GM23338 (cell line): ENCODE data around the gene LRFN3.

Experiments used
- CREB1 ChIP-seq: fragments of 250-450 bp; sonication (Bioruptor Pico); IDR thresholded peaks from 2 replicates; pipeline ENCODE4 v1.5.0; 2020; ENCODE audit warnings: low read depth, mild to moderate bottlenecking, moderate library complexity
- CTCF ChIP-seq, 2 experiments: fragments of 200-600 bp in 1 of 2; sonication (generic) in 1 of 2; conservative IDR thresholded peaks; 2 replicates each; pipeline versions ENCODE4 v1.5.1 to v1.6.1; 2016 to 2017; ENCODE audit warnings: antibody characterized with exemption in 2 of 2, low read depth in 2 of 2, mild to moderate bottlenecking in 2 of 2, moderate library complexity in 1 of 2
- ETS1 ChIP-seq: IDR thresholded peaks from 2 replicates; pipeline ENCODE4 v1.6.1; 2016; ENCODE audit warnings: antibody characterized with exemption
- EZH2 ChIP-seq: fragments of 200-600 bp; sonication (generic); IDR thresholded peaks from one replicate; pipeline ENCODE4 v1.8.0; 2017; ENCODE audit warnings: antibody characterized with exemption, mild to moderate bottlenecking, low read depth; ENCODE audit not compliant: unreplicated experiment
- EZH2phosphoT487 ChIP-seq: fragments of 200-600 bp; sonication (generic); IDR thresholded peaks from one replicate; pipeline ENCODE4 v1.8.1; 2018; ENCODE audit warnings: antibody characterized with exemption; ENCODE audit not compliant: unreplicated experiment
- JUNB ChIP-seq: IDR thresholded peaks from one replicate; pipeline ENCODE4 v1.6.1; 2016; ENCODE audit warnings: antibody characterized with exemption; ENCODE audit not compliant: unreplicated experiment
- NANOG ChIP-seq: IDR thresholded peaks from 2 replicates; pipeline ENCODE4 v1.6.1; 2016; ENCODE audit warnings: antibody characterized with exemption, borderline replicate concordance
- POLR2AphosphoS5 ChIP-seq: IDR thresholded peaks from 2 replicates; pipeline ENCODE4 v1.6.1; 2016; ENCODE audit warnings: antibody characterized with exemption, low read depth
- REST ChIP-seq: IDR thresholded peaks from one replicate; pipeline ENCODE4 v1.6.1; 2018; ENCODE audit warnings: antibody characterized with exemption; ENCODE audit not compliant: unreplicated experiment
- STAT1 ChIP-seq: IDR thresholded peaks from one replicate; pipeline ENCODE4 v1.6.1; 2016; ENCODE audit warnings: antibody characterized with exemption; ENCODE audit not compliant: unreplicated experiment
- ZNF114 ChIP-seq: fragments of 250-450 bp; sonication (Bioruptor Pico); IDR thresholded peaks from 2 replicates; pipeline ENCODE4 v1.5.0; 2020; ENCODE audit warnings: mild to moderate bottlenecking, moderate library complexity
- ZNF331 ChIP-seq: fragments of 250-450 bp; sonication (Bioruptor Pico); IDR thresholded peaks from 2 replicates; pipeline ENCODE4 v1.5.0; 2020; ENCODE audit warnings: low read depth, mild to moderate bottlenecking, moderate library complexity
- ZNF462 ChIP-seq: fragments of 250-450 bp; sonication (Bioruptor Pico); IDR thresholded peaks from 2 replicates; pipeline ENCODE4 v1.5.0; 2020; ENCODE audit warnings: mild to moderate bottlenecking, moderate library complexity

- TF ChIP-seq REST (no peak), CTCF (conservative IDR thresholded peaks at IDR 0.05; ENCODE audit: low read depth in 2 of 2) (no peak), CREB1 (CRISPR knock-in tag) (no peak), POLR2AphosphoS5 (no peak), EZH2 (no peak), EZH2phosphoT487 (no peak), ZNF462 (CRISPR knock-in tag) (no peak), JUNB (no peak), ETS1 (no peak), ZNF114 (CRISPR knock-in tag) (no peak), ZNF331 (CRISPR knock-in tag) (no peak), NANOG (no peak), STAT1 (no peak)
Observed at GRCh38 chr19:35898499-35898809, 37.7 kb upstream of the LRFN3 start.
